Renal cortical epithelial cell (primary cell): ENCODE data around the gene CAMK2D. TPM values are rescaled to one million over a fixed set of nuclear protein-coding genes. Genes with fewer than 3 reads are reported as not detected.
"Not testable (repeated sequence)": the region's sequence is repeated elsewhere in the genome, so short reads cannot be mapped to it uniquely, and the experiment has no call there.

ENCODE experiments used
- DNase-seq: peaks from one replicate; pipeline ENCODE4 v3.0.0-alpha.2; 2011; ENCODE audit warnings: low read depth
- total RNA-seq: library from RNA; depleted of rRNA; stranded (reverse); fragments of >200 nt; gene quantifications from 2 replicates; pipeline ENCODE4 v1.2.3, GENCODE V29; 2014

The CAMK2D gene
- total RNA-seq = 43.6 and 50.1 TPM in 2 replicates

DNA sequence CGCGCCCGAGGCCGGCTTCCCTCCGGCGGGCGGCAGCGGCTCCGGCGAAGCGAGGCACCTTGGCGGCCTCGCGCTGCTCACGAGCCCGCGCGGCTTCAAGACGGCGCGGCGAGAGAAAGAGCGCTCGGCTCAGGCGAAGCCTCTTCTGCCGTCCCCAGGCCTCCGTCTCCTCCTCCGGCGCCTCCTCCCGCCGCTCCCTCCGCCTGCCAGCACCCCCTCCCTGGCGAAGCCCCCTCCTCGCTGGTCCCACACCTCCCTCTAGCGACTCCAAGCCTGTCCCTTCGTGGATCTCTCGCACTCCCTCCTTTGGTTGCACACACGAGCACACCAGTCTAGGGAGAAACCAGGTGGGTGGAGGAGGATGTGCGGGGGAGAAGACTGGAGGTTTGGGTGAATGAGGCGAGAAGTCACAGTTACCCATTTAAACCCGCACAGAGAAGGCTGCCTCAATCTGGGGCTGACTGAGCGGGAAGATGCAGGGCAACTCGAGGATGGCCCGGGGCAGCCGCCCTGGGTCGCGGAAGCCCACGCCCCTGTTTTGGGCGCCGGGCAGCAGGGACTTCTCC is at the start of gene CAMK2D:
TSS of gene CAMK2D (minus strand) at position 119 of the 566 bp plus-strand sequence. CDS start 670 bp downstream, outside the sequence.
- DNase-seq = peak; percentile 81

DNA sequence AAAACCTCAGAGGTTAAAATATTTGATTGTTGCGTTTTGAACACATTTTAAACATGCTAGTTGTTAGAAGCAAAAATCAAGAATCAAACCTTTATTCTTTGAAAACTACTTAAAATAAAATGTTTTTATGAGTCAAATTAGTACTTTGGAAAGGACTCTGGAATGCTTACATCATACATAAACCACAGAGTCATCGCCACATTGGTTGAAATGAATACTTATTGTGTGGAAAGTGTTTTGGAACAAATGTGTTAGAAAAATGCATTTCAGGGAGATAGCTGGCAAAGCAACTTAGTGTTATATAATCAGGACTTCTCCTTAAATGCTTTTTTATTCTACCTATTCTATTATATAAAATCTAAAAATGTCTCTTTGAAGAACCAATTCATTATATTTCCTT is 49.4 kb upstream of the CAMK2D start:
- DNase-seq = peak; percentile 24

- DNase-seq = no peak
Measured at GRCh38 chr4:113809311-113809710, 47.8 kb upstream of the CAMK2D start.

GRCh38 chr4:113806850-113807249 is 45.3 kb upstream of the CAMK2D start:
- no peak for DNase-seq

DNA sequence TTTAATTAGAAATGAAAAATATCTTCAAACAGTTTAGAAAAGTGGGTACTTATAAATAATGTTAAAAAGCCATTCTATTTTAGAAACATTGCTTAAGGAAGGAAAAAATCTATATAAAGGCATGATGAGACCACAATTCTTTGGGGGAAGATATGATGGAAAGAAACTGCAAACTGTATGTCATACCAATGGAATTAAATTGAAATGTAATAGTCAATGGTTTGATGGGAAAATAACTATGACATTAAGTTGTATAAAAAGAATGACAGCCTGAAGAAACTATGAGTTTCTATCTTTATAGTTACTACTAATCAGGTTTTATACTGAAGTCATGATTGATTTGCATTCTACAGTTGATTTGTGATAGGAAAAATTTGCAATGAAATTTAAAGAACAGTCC is 40.3 kb upstream of the CAMK2D start:
- no peak for DNase-seq

- not testable (repeated sequence) for DNase-seq
Measured at GRCh38 chr4:113796381-113796780, 34.8 kb upstream of the CAMK2D start.

- no peak for DNase-seq
Measured at GRCh38 chr4:113790478-113790877, 28.9 kb upstream of the CAMK2D start.

- no peak for DNase-seq
Measured at GRCh38 chr4:113788888-113789287, 27.4 kb upstream of the CAMK2D start.

- no peak for DNase-seq
Measured at GRCh38 chr4:113785781-113786180, 24.2 kb upstream of the CAMK2D start.

GRCh38 chr4:113784497-113785250 is 23.1 kb upstream of the CAMK2D start:
- DNase-seq = peak; percentile 99

- DNase-seq = no peak
Measured at GRCh38 chr4:113783701-113784100, 22.2 kb upstream of the CAMK2D start.

DNA sequence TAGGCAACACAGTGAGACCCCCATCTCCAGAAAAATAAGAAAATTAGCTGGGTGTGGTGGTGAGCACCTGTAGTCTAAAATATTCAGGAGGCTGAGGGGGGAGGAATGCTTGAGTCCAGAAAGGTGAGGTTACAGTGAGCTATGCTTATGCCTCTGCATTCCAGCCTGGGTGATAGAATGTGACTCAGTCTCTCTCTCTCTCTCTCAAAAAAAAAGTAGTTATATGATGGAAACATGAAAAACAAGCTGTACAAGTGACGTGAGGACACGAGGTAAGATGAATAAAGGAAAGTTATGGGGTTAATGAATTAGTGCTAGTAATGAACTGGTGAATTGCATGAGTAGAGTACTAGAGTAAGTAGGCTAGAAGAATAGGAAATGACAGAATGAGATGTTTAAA is 21.8 kb upstream of the CAMK2D start:
- no peak for DNase-seq

DNA sequence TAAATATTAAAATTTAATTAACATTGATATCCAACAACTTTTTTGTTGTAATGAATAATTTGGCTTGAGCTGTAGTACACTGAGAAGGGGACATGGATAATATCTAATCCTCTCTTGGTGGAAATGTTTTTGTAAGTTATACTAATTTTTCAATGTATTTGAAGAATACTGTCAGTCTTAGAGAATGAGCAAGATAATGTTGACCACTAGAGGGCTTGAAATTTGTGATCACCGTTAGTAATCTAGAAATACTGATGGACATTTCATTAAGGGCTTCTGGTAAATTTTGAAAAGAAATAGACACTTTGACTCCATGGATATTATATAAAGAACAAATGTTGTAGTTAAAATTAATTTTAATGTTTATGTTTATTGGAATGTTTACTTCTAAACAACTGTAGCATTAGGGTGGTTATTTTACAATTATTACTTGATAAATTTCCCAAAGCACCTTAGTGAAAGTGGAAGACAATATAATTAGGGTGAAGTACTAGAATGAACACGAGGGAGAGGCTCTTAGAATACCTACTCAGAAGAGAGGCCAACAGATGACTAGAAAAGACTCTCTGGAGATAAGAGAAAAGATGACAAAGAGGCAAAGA is 20.0 kb upstream of the CAMK2D start:
- peak; percentile 56 for DNase-seq

DNA sequence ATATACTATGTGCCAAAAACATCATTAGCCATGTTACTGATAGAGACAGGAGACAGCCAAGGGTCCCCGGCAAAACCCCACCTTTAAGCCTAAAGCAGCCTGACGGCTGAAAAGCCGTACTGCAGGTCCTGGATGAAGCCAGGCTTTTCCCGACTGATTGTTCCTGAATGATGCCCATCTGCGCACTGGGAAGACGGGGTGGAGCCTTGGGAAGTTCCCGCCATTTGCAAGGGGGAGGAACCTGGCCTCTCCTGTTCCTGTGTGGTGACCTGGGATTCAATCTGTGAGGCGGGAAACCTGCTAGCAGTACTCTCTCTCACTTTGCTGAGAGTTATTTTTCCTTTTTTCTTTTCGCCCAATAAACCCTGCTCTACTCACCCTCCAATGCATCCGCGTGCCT is 15.1 kb upstream of the CAMK2D start:
- DNase-seq = no peak

GRCh38 chr4:113776016-113776415 is 14.5 kb upstream of the CAMK2D start:
- DNase-seq = no peak

GRCh38 chr4:113773756-113774155 is 12.2 kb upstream of the CAMK2D start:
- DNase-seq = no peak

- DNase-seq = no peak
Measured at GRCh38 chr4:113773014-113773413, 11.5 kb upstream of the CAMK2D start.

GRCh38 chr4:113772319-113772718 is 10.8 kb upstream of the CAMK2D start:
- DNase-seq = no peak

DNA sequence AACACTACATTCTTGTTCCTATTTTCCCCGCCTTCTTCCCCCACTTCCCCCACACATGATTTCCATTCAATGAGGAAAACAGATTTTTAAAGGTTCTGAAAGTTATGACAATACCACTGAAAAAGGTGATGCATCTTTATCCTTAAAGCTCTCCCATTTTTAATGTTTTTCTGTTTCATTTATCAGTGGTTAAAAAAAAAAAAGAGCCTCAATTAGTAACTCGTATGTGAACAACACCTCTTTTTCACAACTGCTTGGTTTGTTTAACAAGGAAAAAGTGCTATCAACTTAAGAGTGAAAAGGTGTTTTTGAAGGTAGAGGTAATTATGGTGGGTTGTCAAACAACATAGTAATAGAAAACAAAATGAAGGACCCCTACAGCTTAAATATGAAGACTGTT is 8.2 kb upstream of the CAMK2D start:
- DNase-seq = no peak

DNA sequence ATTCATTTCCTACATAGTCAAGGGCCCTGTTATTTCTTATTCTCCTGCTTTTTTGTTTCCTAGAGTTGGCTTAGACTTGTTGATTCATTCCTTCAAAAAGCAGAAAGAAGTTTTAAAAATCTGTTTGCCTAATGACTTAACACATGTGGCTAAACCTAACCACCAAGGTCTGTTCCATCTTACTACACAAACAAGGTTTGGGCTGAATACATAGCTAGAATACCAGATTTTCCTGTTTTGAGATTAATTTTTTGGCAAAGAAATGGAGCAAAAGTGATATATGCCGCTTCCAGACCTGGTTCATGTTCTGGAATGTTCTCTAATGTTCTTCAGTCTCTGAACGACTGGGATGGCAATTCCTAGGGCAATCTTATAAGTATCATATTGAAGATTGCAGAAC is 7.4 kb upstream of the CAMK2D start:
- no peak for DNase-seq

GRCh38 chr4:113766882-113767281 is 5.3 kb upstream of the CAMK2D start:
- DNase-seq = no peak

DNA sequence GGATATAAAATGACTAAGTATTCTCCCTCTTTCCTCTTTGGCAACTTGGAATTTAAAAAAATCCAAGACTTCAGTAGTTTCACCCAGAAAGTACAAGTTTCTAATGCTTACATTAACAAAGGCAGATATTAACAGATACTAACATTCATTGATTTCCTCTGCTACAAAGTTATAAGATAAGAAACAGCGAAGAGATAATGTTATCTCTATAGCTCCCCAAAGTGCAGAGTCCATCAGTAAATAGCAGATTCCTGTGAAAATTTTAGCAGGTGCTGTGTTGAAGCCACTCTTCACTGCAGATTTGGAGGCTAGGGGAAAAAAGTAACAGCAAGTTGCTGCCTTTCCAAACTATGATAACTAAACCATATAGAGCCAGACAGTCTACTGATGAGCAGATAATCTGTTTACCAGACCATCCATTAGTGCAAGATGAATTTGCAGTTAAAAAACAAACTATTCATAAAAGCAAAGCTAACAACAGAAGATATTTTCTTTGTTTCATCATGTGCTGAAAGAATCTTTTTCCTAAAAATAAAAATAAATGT is 3.3 kb upstream of the CAMK2D start:
- no peak for DNase-seq

GRCh38 chr4:113763923-113764322 is 2.4 kb upstream of the CAMK2D start:
- not testable (repeated sequence) for DNase-seq
